ENCODE measurements around the gene AGTPBP1. TPM values are rescaled to one million over a fixed set of nuclear protein-coding genes. Genes with fewer than 3 reads are reported as not detected.

Gene AGTPBP1
- total RNA-seq, 2 experiments from 2014 or later: 28.9 to 31.1 TPM

DNA sequence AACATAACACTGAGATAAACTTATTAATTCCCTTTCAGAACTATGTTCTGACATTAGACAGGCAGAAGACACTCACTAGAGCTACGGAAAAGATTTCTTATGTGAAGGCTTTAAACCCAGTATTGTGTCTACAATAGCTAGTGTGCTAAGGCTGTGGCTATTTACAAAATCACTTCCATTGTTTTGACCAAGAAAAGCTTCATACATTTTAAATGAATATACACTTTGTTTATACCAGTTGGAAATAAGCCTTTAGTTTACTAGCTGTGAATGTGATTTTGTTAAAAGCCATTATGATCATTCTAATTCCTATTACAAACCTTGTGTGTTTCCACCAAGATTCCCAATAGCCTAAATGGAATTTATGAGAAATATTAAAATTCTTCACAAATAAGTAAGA is 83.0 kb downstream of the AGTPBP1 start:
- POLR2A ChIA-PET: no interaction called here

DNA sequence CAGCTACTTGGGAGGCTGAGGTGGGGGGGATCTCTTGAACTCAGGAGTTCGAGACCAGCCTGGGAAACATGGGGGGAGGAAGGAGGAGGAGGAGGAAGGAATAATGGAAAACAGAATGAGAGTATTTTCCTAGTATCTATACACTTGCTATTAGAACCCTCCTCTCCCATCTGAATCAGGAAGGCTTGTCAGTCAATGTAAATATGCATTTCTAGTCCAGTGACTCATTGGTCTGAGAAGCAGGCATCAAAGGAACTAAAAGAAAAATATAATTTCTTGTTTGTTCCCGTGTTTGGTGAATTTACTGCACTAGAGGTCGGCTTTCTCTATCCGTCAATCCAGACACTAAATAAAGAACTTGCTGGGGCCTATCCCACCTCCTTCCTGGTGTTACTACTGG is 88.6 kb downstream of the AGTPBP1 start:
- ChIA-PET CTCF (no interaction called here), POLR2A (interaction anchor here (0.6 kb wide), 1 partner anchor 1609 kb away, joined by 4 read pairs; no protein-coding TSS in a partner anchor)

More for the DNA sequence above, 83.0 kb downstream of the AGTPBP1 start:
- CTCF ChIA-PET: interaction anchor here (0.9 kb wide), 1 partner anchor 29 kb away, joined by 3 read pairs; no protein-coding TSS in a partner anchor

DNA sequence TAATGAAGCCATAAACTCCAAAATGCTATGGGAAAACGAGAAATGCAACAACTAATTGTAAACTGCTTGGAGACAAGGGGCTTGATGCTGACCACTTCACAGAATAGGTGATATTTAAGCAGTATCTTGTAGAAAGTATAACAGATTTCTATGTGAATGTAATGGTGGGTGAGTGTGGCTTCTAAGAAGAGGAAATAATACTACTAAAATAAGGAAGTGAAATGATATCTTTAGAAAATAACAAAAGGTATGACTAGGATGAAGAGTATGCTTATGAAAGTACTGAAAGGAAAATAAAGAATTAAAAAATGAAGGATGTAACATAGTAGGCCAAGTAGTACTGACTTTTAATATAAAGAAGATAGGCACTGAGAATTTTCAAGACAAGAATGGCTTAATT is 94.2 kb downstream of the AGTPBP1 start:
- ChIA-PET CTCF (no interaction called here), POLR2A (no interaction called here)

DNA sequence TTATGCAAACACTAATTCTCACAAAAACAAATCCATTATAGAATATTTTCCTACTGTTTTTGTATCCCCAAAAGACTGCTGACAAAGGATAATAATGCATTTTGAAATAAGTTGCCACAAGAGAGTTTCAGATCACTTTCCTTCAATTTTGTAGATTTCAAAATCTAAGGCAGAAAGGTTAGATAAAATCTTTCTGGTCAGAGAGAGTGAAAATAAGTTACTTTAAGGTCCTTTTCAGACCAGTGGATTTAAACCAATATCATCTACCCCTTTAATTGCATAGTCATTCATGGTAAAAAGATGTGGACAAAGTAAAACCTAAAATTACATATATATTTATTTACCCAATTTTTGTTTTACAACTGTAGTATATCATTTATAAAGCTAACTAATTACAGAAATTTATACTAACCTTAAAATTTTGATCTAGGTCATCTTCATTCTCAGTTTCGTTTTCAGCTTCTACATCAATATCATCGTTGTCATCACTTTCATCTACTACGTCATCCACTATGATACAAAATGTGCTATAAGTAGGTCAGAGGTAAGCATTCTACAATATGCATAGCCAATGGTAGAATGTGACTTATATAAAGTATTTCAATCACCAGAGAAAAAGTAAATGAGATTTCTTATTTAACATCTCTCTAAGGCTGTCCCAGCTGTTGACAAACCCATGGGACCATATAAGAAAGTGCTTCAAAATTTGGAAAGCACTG is 95.7 kb downstream of the AGTPBP1 start:
- ChIA-PET POLR2A (no interaction called here), CTCF (no interaction called here)

DNA sequence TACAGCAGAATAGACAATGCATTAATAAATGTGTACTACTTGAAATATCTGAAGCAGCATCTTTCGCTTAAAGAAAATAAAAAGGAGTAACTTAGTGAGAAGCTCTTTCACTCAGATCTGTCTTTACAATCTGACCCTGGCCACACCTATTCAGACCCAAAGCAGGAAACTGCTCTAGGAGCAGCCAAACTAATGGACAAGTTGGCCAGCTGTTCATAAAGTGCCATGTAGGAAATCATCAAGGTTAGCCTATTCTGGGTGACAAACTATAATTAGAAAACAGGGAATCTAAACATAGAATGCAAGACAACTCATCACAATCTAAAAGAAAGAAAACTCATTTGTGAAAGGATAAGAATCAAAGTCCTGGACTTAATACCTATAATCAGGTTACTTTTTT is 101.3 kb downstream of the AGTPBP1 start:
- POLR2A ChIA-PET: no interaction called here
- CTCF ChIA-PET: no interaction called here

DNA sequence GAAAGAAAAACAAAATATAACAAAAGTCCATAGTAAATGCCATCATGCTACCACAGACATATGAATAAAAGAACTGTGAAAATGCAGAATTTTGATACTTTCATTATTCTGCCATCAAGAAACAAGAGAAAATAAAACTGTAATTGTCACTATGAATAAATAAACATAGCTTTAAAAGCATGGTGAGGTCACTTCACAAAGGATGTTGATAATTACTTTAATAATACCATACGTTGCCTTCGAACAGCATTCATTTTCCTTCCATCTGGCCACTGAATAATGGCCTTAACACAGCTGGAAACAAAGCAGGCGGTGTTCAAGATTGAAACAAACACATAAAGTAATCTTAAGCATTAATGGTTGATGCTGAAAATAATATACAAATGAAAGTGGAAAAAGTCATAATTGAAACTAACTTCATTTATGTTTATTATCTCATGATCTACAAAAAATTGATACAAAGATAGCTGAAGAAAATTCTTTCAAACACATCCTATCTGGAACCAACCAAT is 102.0 kb downstream of the AGTPBP1 start:
- CTCF ChIA-PET: no interaction called here
- POLR2A ChIA-PET: interaction anchor here (0.5 kb wide), 1 partner anchor 43 kb away, joined by 4 read pairs; no protein-coding TSS in a partner anchor

DNA sequence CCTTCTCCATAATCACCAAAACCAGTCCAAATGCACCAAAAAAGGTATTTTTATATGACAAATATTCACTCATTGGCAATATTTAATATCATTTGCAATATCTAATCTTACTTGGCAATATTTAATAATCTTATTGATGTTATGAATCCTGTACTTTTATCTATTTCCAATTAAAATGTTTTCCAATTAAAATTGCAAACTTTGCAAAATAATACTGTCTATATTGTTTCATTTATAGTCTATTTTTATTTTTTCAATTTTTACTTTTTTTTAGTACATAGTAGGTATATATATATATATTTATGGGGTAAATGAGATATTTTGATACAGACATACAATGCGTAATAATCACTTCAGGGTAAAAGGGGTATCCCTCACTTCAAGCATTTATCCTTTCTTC is 109.9 kb downstream of the AGTPBP1 start:
- POLR2A ChIA-PET: no interaction called here
- CTCF ChIA-PET: no interaction called here

DNA sequence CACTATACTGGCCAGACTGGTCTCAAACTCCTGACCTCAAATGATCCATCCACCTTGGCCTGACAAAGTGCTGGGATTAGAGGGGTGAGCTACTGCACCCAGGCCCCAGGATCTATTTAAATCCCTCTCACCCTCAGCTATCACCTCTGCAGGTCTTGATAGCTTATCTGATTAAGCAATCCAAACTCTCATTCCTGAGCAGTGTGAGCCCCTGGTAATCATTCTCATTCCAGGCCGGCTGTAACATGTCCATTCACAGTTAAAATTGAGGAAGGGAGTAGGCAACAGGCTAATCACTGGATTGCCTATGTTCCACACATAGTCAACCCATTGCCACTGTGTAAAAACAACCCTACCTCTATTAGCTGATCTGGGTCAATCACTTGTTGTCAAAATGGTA is 111.1 kb downstream of the AGTPBP1 start:
- POLR2A ChIA-PET: no interaction called here
- CTCF ChIA-PET: no interaction called here

DNA sequence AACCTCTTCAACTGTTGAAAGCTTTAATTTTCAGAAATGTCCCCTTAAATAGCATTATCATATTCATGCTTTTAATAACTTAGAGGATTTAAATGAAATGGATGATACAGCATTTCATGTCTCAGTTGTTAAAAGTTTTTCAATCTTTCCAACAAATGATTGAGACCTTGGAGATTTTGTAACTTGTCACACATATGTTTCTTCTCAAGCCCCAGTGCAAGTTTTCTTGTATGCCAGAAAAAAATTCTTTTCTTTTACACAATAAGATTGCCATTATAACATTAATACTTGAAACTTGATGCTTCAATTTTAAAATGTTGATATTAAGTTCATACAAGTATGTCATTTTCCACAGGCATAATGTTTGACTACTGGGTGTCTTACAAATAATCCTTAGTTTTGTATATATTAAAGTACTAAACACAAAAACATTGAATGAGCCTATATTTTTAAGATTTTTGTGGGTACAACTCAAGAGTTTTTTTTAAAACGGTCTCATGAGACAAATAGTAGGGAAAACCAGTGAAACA is 124.5 kb downstream of the AGTPBP1 start:
- ChIA-PET CTCF (no interaction called here), POLR2A (no interaction called here)

DNA sequence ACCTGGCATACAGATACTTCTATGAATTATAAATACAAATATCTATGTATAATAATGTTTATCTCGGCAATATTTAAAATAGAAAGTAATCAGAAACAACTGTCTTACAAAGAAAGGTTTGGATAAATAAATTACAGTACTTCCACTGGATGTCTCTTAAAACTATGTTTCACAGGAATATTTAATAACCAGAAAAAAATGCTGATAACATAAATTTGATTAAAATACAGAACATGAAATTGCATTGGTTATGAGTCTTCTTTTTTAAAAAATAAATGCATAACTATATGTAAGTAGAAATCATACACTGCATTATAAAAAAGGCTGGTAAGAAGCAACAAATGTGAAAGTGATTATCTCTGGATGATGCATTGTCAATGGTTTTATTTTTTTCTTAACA is 126.0 kb downstream of the AGTPBP1 start:
- ChIA-PET POLR2A (no interaction called here), CTCF (no interaction called here)

DNA sequence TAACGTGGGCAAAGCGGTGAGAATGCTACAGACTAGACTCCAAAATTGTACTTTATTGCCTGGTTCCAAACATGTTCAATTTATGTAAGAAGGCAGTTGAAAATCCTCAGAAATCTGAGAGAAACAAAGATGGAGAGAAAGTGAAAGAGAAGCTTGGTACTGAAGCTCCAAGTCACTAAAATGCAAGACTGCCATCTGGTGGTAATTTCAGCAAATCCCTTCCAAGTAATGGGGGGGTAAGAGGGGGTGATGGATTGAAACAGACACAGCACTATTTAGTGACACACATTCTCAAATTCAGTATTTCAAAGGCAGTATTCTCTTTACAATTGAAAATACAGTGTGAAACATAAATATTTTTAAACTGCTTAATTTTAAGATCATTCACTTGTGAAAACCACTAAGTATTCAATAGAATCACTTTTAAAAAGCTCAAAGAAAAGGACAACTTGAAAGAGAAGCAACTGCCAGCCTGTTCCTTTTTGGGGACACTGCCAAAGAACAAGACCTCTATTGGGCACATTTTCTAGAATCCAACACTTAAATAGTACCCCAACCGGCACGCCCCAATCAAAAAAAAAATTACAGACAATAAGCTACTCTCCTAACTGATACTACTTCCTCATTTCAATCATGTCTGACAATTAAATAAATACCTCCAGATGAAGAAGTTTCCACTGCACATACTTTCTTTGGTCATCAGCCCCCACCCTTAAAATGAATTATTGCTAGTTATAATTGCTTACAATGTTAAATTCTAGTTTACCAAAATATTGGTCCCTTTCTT is 131.5 kb downstream of the AGTPBP1 start:
- ChIA-PET CTCF (interaction anchor here (0.6 to 1.6 kb wide), 16 partner anchors 8 to 1735 kb away, joined by 3 to 6 read pairs (median 4); no protein-coding TSS in a partner anchor), POLR2A (no interaction called here)

DNA sequence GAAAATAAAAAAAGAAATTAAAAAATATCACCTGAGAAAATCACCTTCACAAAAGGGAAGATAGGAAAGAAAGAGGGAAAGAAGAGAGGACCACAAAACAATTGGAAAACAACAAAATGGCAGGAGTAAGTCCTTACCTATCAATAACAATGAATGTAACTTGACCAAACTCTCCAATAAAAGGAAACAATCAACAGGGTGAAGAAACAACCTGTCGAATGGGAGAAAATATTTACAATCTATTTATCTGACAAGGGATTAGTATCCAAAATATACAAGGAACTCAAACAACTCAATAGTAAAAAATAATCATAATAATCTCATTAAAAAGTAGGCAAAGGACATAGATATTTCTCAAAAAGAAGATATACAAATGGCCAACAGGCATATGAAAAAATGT is 135.8 kb downstream of the AGTPBP1 start:
- POLR2A ChIA-PET: no interaction called here
- CTCF ChIA-PET: no interaction called here

DNA sequence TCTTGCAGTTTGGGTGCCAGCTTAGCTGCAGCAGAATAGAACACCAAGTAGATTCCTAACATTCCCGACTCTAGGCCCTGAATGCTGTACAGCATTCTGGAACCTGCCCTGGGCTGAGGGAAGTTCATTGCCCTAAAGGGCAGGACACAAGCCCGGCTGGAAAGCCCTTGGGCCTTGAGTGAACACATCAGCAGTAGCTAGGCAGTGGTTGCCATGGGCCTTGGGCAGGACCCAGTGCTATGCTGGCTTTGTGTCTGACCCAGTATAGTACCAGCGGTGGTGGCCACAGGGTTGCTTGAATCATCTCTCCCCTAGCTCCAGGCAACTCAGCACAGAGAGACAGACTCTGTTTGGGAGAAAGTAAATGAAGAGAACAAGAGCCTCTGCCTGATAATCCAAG is 137.8 kb downstream of the AGTPBP1 start:
- ChIA-PET CTCF (no interaction called here), POLR2A (no interaction called here)

DNA sequence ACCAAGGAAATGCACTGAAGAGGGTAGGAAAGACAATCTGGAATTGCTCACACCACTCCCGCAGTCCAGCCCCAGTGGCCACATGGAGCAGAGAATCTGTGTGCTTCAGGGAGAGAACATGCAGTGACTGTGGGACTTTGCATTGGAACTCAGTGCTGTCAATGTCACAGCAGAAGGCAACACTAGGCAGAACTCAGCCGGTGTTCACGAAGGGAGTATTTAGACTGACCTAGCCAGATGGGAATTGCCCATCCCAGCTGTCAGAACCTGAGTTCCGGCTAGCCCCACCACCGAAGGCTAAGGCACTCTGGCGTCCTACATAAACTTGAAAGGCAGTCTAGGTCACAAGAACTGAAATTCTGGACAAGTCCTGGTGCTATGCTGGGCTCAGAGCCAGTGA is 139.0 kb downstream of the AGTPBP1 start:
- CTCF ChIA-PET: no interaction called here
- POLR2A ChIA-PET: no interaction called here

DNA sequence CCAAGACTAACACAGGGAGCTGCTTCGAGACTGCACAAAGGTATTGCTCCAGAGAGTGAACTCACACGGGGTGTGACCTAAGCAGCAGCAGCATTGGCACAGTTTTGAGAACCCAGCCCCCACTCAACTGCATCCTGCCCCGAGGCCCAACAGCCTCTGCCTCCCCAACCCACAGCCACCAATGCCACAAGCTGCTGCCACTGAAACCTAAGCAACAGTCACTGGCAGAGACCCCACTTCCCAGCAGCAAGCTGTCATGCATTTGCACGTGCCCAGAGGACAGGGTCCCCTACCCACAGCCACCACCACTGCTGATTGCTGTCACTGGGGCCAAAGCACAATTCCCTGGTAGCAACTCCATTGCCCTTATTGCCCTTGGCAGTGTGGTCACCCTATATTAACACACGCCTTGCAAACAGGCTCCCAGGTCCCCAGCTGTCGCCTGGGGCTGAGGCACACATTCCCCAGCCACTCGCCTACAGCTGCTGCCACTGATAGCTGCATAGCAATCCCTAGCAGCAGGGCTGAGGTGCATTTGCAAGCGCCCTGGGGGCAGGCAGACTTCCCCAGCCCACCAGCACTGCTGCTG is 141.0 kb downstream of the AGTPBP1 start:
- ChIA-PET POLR2A (no interaction called here), CTCF (no interaction called here)

DNA sequence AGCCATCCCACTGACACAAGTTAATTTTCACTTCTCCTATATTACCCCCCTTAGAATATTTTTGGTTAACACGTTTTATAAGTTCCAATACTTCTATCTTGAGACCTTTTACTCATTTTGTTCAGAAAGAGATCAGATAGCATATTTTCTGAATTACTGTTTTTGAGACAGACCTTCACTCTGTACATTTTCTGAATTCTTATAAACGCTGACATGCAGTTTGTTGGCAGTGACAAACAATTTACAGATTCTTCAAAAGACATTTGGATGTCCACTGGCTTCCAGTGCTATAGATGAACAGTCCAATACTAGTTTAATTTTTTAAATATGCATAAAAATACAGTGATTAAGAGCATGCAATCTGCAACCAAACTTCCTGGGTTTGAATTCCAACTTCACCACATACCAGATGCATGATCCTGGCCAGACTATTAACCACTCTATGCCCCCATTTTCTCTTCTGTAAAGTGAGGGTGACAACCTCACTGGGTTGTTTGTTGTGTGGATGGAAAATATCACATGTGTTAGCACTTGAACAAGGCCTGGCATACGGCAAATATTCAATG is 142.1 kb downstream of the AGTPBP1 start:
- POLR2A ChIA-PET: no interaction called here
- CTCF ChIA-PET: no interaction called here

DNA sequence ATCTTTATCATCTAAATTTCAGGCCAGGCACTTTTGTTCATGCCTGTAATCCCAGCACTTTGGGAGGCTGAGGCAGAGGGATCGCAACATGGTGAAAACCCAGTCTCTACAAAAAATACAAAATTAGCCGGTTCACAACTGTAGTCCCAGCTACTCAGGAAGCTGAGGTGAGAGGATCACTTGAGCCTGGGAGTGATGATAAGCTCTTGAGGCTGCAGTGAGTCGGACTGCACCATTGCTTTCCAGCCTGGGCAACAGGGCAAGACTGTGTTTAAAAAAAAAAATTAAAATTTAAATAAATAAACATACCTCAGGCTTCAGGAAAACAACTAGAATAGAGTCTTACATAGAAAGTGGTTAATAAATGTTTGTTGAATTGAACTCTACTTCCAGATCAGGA is 147.4 kb downstream of the AGTPBP1 start:
- ChIA-PET POLR2A (no interaction called here), CTCF (no interaction called here)

DNA sequence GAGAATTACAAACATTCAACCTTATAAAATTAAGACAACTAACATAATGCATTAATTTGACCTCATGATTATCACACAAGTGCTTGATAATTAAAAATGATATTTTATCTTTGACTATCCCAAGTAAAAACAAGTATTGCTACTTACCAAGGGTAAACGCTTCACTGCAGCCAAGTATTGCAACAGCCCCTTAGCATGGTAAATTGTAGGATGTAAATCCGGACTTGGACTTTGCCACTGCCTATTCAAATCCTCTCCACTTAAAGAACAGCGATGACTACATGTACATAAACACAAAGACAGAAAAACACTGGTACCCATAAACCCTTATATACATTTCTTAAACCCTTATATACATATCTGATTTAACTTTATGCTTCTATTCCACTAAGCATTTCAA is 155.1 kb downstream of the AGTPBP1 start:
- CTCF ChIA-PET: no interaction called here
- POLR2A ChIA-PET: no interaction called here

DNA sequence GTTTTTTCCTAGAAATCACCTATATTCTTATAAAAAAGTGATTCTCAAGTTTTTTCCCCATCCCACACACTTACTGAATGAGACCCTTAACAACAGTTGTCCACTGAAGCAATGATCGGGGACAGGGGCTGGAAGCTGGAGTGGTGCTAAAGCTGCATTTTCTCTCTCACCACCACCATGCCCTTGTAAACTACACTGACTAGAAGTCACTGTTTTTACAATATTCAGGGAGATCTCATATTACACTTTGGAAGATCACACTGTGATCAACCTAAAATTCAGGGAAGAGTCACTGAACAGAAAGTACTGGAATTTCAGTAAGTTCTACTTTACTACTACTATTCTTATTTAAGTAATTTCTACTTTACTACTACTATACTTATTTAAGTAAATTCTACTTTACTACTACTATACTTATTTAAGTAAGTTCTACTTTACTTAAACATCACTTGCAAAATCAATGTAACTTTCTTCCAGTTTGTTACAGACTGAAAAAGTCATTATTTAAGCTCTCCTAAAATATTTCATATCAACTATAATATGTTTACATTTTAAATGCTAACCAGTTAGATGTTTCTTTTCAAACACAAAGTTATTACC is 164.3 kb downstream of the AGTPBP1 start:
- CTCF ChIA-PET: no interaction called here
- POLR2A ChIA-PET: no interaction called here

DNA sequence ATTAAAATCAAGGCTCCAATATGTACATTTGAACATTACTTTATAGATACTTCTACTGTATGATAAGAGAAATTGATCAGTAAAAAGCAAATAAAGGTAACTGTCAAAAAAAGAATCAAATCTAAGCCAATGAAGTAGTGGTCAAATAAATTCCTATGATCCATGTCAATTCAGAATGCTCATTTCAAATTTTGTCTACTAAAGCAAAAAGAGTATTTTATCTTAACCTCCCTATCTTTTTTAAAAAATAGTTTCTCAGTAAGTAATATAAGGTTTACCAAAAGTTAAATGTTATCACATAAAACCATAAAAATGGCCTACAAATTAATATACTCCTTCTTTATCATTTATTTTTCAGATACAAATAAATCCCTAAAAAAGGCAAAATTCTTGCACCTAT is 165.9 kb downstream of the AGTPBP1 start:
- ChIA-PET POLR2A (no interaction called here), CTCF (no interaction called here)

Measured in activated CD8-positive, alpha-beta memory T cell treated with anti-CD3 and anti-CD28 coated beads for 36 hours (primary cell).